HG03565 (cell line): ENCODE data around the gene NRCAM.
"Not testable (repeated sequence)": the region's sequence is repeated elsewhere in the genome, so short reads cannot be mapped to it uniquely, and the experiment has no call there.

Source experiments
- ATAC-seq: cut with Tn5 transposase; IDR thresholded peaks from one replicate; pipeline ENCODE4 v1.9.1; 2021; ENCODE audit warnings: mild to moderate bottlenecking, moderate library complexity; ENCODE audit not compliant: unreplicated experiment

NRCAM gene

DNA sequence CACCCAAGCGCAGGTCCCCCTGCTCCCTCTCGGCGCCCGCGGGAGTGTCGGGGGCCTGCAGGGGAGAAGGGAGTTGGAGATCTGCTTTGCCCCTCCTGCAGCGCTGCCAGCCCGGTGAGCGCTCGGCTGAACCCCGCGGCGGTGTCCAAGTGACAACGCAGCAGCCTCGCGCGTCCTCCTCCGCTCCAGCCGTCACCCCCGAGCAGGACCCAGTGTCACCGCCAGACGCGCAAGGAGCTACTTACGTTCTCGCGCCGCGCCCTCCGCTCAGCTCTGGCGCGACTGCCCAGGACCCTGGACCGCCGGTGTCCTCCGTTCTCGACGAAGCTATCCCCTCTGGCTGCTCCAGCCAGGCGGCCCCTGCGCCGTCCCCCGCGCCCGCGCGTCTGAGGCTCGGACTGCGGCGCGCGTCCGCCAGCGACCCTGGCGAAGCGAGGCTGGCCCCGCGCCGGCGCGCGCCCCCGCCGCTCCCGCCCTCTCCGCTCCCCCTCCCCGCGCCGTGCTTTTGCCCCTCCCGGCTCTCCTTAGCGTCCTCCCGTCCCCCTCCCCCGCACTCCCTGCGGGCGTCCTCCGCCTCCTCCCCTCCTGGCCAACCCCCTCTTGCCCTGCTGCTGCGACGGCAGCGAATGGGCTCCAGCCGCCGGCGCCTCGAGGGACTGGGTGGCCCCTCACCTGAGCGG, at the start of gene NRCAM:
NRCAM (minus strand) TSS at position 439 of the 680 bp plus-strand sequence. CDS start 216,372 bp downstream, outside the sequence.
- no peak for ATAC-seq

DNA sequence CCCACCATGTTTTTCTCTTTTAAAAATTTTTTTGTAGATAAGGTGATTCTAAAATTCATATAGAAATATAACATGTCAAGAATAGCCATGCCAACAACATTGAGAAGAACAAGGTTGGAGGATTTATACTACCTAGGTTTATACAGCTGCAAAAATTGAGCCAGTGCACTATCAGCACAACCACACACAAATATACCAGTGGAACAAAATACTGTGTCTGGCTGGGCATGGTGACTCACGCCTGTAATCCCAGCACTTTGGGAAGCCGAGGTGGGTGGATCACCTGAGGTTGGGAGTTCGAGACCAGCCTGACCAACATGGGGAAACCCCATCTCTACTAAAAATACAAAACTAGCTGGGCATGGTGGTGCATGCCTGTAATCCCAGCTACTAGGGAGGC, 48.3 kb upstream of the NRCAM start:
- ATAC-seq, result not testable (repeated sequence)

- peak; percentile 82 for ATAC-seq
Measured at GRCh38 chr7:108503112-108504026, 47.1 kb upstream of the NRCAM start.

DNA sequence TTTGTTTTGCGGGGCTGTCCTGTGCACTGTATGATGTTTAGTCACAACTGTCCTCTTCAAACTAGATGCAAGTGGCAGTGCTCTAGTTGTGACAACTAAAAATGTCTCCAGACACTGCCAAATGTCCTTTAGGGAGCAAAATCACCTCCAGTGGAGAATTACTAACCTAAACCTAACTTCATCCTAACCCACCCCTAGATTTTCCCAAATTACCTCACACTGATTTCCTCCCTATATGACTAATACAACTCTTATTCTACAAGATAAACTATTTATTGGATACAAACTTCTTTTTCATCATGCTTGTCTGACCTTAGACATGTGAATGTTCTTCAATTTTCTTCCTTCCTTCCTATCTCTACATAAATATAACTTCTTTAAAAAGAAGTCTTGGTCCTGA, 43.3 kb upstream of the NRCAM start:
- ATAC-seq, result no peak

- no peak for ATAC-seq
Measured at GRCh38 chr7:108498481-108498880, 42.2 kb upstream of the NRCAM start.

- ATAC-seq, result peak; percentile 65
Measured at GRCh38 chr7:108497082-108497725, 41.0 kb upstream of the NRCAM start.

DNA sequence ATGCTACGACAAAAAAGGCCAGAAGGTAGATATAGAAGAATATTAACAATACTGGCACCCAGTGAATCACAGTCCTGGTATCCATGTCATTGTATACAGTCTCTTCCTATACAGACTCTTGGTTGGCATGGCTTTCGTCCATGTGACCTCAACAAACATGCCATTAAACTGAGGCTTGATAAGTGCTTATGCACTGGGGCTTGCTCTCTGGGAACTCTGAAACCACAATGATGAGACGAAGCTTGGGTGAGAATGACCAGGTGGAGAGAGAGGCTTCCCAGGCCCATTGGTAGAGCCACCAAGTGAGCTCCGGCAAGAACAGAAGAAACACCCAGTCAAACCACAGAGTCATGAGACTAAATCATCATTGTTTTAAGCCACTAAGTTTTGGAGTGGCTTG, 36.5 kb upstream of the NRCAM start:
- no peak for ATAC-seq

- ATAC-seq, result no peak
Measured at GRCh38 chr7:108488768-108489538, 32.7 kb upstream of the NRCAM start.

GRCh38 chr7:108487646-108488045, 31.4 kb upstream of the NRCAM start:
- no peak for ATAC-seq

- peak; percentile 51 for ATAC-seq
Measured at GRCh38 chr7:108486291-108486966, 30.2 kb upstream of the NRCAM start.

GRCh38 chr7:108484137-108484536, 27.9 kb upstream of the NRCAM start:
- ATAC-seq, result no peak

DNA sequence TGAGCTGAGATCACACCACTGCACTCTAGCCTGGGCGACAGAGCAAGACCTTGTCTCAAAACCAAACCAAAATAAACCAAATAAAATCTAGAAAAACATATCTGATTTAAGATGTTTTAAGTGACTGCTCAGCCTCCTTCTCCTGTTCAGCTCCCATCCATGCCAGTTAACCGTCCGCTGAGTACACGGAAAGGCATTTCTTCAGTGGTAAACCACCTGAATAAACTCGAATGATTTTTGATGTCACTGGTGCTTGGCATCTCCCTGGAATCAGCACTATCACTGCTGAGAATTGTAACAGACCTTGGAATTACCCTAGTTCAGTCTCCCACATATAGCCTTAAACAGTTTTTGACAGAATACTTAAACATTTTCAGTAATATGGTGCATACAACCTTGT, 24.1 kb upstream of the NRCAM start:
- ATAC-seq, result no peak

DNA sequence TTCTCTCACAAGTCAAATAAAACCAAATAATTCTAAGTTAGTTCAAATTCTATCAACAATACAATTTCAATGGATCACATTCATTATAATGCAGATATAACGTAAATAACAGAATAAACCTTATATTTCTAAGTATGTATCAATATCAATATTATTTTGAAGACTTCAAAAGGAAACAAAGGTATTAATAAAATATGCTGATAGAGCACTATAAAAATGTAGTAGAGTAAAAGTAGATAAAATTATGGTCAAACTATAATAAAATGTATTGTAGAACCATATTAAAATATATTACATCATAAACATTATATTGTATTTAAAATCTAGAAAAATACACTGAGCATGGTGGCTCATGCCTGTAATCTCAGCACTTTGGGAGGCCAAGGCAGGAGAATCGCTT, 23.5 kb upstream of the NRCAM start:
- ATAC-seq, result no peak

DNA sequence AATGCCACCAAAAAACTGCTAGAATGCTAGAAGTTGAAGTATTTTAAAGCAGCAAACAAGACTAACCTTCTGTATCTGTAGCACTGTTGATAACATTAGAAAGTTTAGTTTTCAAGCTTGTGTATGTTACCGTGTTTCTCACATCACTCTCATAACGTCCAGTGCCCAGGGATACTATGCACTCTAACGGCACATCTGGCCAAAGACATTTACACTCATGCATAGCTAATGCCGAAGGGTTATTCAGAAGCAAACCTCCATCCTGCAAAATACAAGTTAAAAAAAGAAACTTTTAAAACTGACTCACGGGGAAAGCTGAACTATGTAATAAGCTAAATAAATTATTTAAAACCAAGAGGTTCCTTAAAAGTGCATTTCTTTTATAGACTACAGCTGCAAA, 22.9 kb upstream of the NRCAM start:
- ATAC-seq, result no peak

GRCh38 chr7:108468246-108468645, 12.0 kb upstream of the NRCAM start:
- no peak for ATAC-seq

GRCh38 chr7:108467391-108467790, 11.2 kb upstream of the NRCAM start:
- ATAC-seq, result no peak

DNA sequence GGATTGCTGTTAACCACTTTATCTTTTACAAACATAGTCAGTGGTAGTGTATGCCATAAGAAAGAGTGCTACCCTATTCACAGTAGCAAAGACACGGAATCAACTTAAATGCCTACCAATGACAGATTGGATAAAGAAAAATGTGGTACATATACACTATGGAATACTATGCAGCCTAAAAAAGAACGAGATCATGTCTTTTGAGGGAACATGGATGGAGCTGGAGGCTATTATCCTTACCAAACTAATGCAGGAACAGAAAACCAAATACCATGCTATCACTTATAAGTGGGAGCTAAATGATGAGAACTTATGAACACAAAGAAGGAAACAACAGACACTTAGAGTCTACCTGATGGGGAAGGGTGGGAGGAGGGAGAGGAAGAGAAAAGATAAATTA, 10.1 kb upstream of the NRCAM start:
- not testable (repeated sequence) for ATAC-seq

DNA sequence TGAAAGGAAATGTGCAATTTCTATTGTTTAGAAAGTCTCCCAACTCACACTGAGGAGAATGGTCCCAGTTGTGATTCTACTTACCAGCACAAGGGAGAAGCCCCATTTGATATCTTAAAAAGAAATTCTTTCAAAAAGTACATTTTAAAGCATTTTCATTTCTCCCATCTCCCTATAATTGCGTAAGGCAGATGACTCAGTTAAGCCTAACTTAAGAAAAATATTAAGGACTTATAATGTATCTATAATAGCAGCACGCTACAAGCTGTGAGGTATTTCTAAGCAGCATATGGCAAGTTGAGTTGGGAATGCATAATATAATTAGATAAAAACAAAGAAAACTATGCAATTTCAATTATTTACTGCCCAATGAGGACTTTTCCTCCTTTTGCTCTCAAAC, 8.5 kb upstream of the NRCAM start:
- ATAC-seq, result no peak

DNA sequence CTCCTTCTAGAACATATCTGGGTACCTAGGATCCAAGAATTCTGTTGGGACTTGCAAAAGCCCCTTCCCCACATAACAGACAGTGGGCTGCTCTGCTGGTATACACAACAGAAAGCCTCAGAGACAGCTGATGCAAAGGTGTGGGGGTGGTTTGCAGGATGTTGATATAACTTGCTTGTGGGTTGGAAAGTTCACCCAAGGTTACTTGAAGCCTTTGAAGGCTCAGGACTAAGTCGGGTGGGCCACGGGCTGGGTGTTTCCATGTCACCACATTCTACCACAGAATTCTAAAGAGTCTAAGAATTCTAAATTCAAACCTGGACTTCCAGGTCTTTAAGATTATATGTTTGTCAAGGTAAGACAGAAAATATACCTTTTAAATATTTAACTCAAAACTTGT, 7.4 kb upstream of the NRCAM start:
- ATAC-seq, result no peak

- ATAC-seq, result no peak
Measured at GRCh38 chr7:108461840-108462239, 5.6 kb upstream of the NRCAM start.
